Esophagus squamous epithelium (tissue), 5 donors: Measurements from ENCODE around the gene SAYSD1. TPM values are rescaled to one million over a fixed set of nuclear protein-coding genes. Genes with fewer than 3 reads are reported as not detected.
A peak's percentile ranks its signal among the peaks of the same experiment; 100 is the strongest.

Source experiments
- DNase-seq: peaks from one replicate; lab custom pipeline; 2025; lab: John Stamatoyannopoulos, UW
- H3K27ac ChIP-seq, 4 donors: fragments of 200-600 bp; sonication (generic); one replicate each; pipeline ENCODE4 v1.5.1; 2016 to 2019; ENCODE audit warnings: mild to moderate bottlenecking in 1 of 4
- H3K27me3 ChIP-seq, 4 donors: fragments of 200-600 bp; sonication (generic); 1 replicate in 3 of 4; 2 replicates in 1 of 4; pipeline versions ENCODE4 v1.5.1 to v1.6.0; 2017 to 2021; ENCODE audit warnings: antibody characterized with exemption in 1 of 4
- H3K36me3 ChIP-seq, 3 donors: fragments of 200-600 bp; sonication (generic); one replicate each; pipeline ENCODE4 v1.5.1; 2016 to 2019
- H3K4me1 ChIP-seq, 3 donors: fragments of 200-600 bp; sonication (generic); one replicate each; pipeline ENCODE4 v1.5.1; 2017 to 2019
- H3K4me3 ChIP-seq, 4 donors: fragments of 200-600 bp; sonication (generic); 1 replicate in 3 of 4; 2 replicates in 1 of 4; pipeline ENCODE4 v1.5.1; 2016 to 2019; ENCODE audit warnings: mild to moderate bottlenecking in 2 of 4, moderate library complexity in 1 of 4
- H3K9me3 ChIP-seq, 3 donors: fragments of 200-600 bp; sonication (generic); one replicate each; pipeline ENCODE4 v1.5.1; 2016 to 2019
- POLR2A ChIP-seq, 4 donors: fragments of 450-650 bp; IDR thresholded peaks; one replicate each; pipeline ENCODE4 v1.6.1; 2017; ENCODE audit warnings: antibody characterized with exemption in 4 of 4, mild to moderate bottlenecking in 4 of 4, moderate library complexity in 3 of 4
- WGBS, 2 donors: methylation state at CpG; one replicate each; pipeline ENCODE4 v1.1.5; 2018; 5-methylcytosine and 5-hydroxymethylcytosine counted together
- intact Hi-C: fragments of 100-400 bp; cut with DNase I; formaldehyde crosslinking; loops from one replicate; pipeline ENCODE4 v1.15.0; 2022
- total RNA-seq, 4 donors: library from RNA; depleted of rRNA; stranded (reverse); fragments of >200 nt; gene quantifications; one replicate each; pipeline ENCODE4 v1.1.0, GENCODE V29; 2016
- TF ChIP-seq, protein P1 (sequence below), 6 experiments: fragments of 450-650 bp in 4 of 6; fragments of 200-600 bp in 2 of 6; sonication (generic) in 2 of 6; IDR thresholded peaks; one replicate each; pipeline ENCODE4 v1.5.1; 2016 to 2019; ENCODE audit warnings: antibody characterized with exemption in 6 of 6, mild to moderate bottlenecking in 4 of 6, moderate library complexity in 4 of 6
- donor health status: DM: yes; HTN: yes; CAD: no.

The SAYSD1 gene, protein sequence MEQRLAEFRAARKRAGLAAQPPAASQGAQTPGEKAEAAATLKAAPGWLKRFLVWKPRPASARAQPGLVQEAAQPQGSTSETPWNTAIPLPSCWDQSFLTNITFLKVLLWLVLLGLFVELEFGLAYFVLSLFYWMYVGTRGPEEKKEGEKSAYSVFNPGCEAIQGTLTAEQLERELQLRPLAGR
- total RNA-seq = 10 to 100 TPM; 11.0 to 12.6 (median 11.6) TPM

DNA sequence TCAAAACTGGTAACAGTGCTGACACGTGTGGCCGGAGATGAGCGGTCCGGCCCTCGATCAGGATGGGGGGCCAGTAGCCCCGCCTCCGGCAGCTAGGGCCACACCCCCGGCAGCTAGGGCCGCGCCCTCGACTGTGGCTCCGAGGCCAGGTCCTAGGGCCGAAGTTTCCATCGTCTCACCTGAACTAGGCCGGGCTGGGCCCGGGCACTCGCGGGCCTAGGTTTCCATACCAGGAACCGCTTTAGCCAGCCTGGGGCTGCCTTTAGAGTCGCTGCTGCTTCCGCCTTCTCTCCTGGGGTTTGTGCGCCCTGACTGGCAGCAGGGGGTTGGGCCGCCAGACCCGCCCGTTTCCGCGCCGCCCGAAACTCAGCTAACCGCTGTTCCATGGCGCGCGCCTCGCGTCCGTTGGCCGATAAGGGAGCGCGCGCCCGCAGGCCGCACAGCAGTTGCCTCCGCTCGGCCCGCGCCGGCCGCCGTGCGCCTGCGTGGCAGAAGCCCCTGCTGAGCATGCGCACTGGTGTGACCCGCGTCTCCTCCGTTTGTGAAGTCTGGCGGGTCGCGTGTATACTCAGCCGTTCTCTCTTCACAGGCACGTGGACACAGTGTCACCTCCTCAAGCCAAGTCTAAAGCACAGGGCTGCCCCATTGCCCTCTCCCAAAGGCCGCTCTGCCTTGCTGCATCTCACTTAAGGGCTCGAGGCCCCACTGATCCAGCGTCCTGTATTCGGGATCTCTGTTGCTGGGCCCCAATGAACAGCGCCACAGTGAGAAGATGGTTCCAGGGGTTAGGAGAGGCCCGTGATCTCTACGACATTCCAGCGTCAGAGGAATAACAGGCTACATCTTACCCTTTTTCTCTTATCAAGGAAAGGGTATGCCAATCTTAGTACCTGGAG is at the start of gene SAYSD1:
Gene SAYSD1 (minus strand): TSS at position 483 of the 896 bp plus-strand sequence. CDS start 97 bp downstream, at position 386.
- intact Hi-C loops = no loop called here
- Histone ChIP-seq H3K36me3 (peaks cover 0 to 6% (median 0%) of the 10 kb centered on the region in 3 donors), H3K9me3 (no peaks in the 10 kb centered on the region), H3K27me3 (no peaks in the 10 kb centered on the region), H3K4me3 (peak within 1 kb of the TSS; percentile 58 to 73 (median 69)), H3K4me1 (peaks cover 0 to 30% (median 14%) of the 10 kb centered on the region in 3 donors), H3K27ac (peak within 1 kb of the TSS; percentile 92 to 98 (median 96))
- WGBS, 2 donors = 0 to 6% methylated on average over 6 to 21 of the region's 68 CpGs
- peak; percentile 55 for DNase-seq
- TF ChIP-seq, protein P1, sequence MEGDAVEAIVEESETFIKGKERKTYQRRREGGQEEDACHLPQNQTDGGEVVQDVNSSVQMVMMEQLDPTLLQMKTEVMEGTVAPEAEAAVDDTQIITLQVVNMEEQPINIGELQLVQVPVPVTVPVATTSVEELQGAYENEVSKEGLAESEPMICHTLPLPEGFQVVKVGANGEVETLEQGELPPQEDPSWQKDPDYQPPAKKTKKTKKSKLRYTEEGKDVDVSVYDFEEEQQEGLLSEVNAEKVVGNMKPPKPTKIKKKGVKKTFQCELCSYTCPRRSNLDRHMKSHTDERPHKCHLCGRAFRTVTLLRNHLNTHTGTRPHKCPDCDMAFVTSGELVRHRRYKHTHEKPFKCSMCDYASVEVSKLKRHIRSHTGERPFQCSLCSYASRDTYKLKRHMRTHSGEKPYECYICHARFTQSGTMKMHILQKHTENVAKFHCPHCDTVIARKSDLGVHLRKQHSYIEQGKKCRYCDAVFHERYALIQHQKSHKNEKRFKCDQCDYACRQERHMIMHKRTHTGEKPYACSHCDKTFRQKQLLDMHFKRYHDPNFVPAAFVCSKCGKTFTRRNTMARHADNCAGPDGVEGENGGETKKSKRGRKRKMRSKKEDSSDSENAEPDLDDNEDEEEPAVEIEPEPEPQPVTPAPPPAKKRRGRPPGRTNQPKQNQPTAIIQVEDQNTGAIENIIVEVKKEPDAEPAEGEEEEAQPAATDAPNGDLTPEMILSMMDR (IDR thresholded peaks at IDR 0.05) = peak in 1 of 6 experiments; percentile 21
- peak in 3 of 4 donors; percentile 60 to 77 (median 76) for TF ChIP-seq POLR2A (IDR thresholded peaks at IDR 0.05)

DNA sequence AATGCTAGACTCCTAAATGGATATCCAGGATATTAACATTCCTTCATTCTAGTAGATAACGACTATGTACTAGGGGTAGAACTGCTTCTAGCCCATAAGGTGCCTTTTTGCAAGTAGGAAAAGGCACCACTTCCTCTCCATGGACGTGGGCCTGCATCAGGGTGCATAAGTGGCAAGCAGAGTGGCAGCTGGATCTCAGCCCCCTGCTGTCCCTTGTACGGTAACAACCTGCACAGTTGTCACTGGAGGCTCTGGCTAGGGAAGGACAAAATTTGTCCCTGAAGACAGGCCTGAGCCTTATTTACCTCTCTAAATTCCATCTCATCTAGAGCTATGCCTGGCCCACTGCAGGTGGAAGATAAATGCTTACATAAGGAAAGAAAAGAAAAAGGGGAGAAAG is 42.5 kb upstream of the SAYSD1 start:
- H3K27me3 ChIP-seq = peaks cover 0 to 3% (median 0%) of the 10 kb centered on the region in 4 donors
- DNase-seq = no peak
- no peak overlapping the region for H3K4me3 ChIP-seq
- H3K27ac ChIP-seq = no peak overlapping the region
- H3K36me3 ChIP-seq = no peaks in the 10 kb centered on the region
- no peak for TF ChIP-seq POLR2A (IDR thresholded peaks at IDR 0.05)
- TF ChIP-seq, protein P1 (IDR thresholded peaks at IDR 0.05) = no peak
- H3K9me3 ChIP-seq = peaks cover 0 to 8% (median 0%) of the 10 kb centered on the region in 3 donors
- no peaks in the 10 kb centered on the region for H3K4me1 ChIP-seq
- WGBS, 2 donors = 60% methylated on average over 1 of the region's 3 CpGs; no CpG with 5 or more reads in 1 of the 2 donors
- intact Hi-C loops = no loop called here

DNA sequence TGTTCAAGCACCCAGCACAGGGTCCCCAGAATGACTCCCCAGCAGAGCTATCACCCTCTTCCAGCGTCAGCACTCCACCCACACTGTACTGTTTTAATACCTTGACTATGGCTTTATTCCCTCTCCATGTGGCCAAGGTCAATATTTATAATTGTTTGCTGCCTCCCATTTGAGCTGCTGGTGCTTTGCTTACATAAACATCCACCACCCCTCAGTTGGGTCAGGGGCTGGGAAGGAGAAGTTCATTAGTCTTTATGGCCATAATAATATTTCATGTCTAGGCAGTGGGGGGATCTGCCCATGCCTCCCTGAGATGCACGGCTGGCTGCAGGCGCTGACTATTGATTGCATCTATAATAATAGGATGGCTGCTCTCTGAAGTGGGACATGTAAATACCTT is 41.8 kb upstream of the SAYSD1 start:
- no peak for TF ChIP-seq POLR2A (IDR thresholded peaks at IDR 0.05)
- TF ChIP-seq, protein P1 (IDR thresholded peaks at IDR 0.05) = no peak

DNA sequence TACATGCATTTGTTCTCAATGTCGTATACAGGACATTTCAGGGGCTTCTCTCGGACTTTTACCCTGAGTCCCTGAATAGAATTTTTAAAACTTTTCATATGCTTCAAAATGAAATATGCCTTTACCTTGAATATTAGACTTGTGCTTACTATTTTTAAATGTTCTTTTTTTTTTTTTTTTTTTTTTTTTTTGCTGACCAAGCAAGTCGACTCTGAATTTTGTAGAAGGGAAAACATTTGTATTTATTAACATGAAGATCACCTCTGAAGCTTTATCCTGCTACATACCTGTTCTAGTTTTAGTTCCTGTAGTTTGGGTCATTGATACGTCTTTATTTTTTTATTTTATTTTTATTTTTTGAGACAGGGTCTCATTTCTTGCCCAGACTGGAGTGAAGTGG is 39.7 kb upstream of the SAYSD1 start:
- no peak overlapping the region for H3K4me3 ChIP-seq
- no peak overlapping the region for H3K27ac ChIP-seq
- peaks cover 0 to 6% (median 0%) of the 10 kb centered on the region in 3 donors for H3K9me3 ChIP-seq
- no peaks in the 10 kb centered on the region for H3K36me3 ChIP-seq
- no peak for TF ChIP-seq POLR2A (IDR thresholded peaks at IDR 0.05)
- TF ChIP-seq, protein P1 (IDR thresholded peaks at IDR 0.05) = no peak
- WGBS, 2 donors = 68 to 73% methylated on average over 4 of the region's 4 CpGs
- intact Hi-C loops = no loop called here
- no peak for DNase-seq
- no peaks in the 10 kb centered on the region for H3K4me1 ChIP-seq
- peaks cover 0 to 7% (median 0%) of the 10 kb centered on the region in 4 donors for H3K27me3 ChIP-seq

More for the DNA sequence above, 41.8 kb upstream of the SAYSD1 start:
- DNase-seq = no peak
- Histone ChIP-seq H3K4me3 (no peak overlapping the region), H3K36me3 (no peaks in the 10 kb centered on the region), H3K27ac (no peak overlapping the region), H3K27me3 (peaks cover 0 to 7% (median 0%) of the 10 kb centered on the region in 4 donors), H3K4me1 (no peaks in the 10 kb centered on the region), H3K9me3 (peaks cover 0 to 8% (median 0%) of the 10 kb centered on the region in 3 donors)
- 67 to 77% methylated on average over 3 of the region's 3 CpGs for WGBS, 2 donors
- intact Hi-C loops = no loop called here
